Fibroblast of mammary gland (primary cell): Measurements from ENCODE around the gene GNB4.

Source experiments
- DNase-seq: peaks from one replicate; pipeline ENCODE4 v3.0.0-alpha.2; 2010; ENCODE audit warnings: low read depth
- H3K4me3 ChIP-seq: 2 replicates; pipeline ENCODE4 v1.5.1; 2011; ENCODE audit warnings: low read depth, mild to moderate bottlenecking, low read length, moderate library complexity; ENCODE audit not compliant: control insufficient read depth
- CTCF ChIP-seq: conservative IDR thresholded peaks from 2 replicates; pipeline ENCODE4 v1.5.1; 2011; ENCODE audit warnings: low read depth, low read length, inconsistent platforms; ENCODE audit not compliant: control insufficient read depth, insufficient read depth

Gene GNB4

DNA sequence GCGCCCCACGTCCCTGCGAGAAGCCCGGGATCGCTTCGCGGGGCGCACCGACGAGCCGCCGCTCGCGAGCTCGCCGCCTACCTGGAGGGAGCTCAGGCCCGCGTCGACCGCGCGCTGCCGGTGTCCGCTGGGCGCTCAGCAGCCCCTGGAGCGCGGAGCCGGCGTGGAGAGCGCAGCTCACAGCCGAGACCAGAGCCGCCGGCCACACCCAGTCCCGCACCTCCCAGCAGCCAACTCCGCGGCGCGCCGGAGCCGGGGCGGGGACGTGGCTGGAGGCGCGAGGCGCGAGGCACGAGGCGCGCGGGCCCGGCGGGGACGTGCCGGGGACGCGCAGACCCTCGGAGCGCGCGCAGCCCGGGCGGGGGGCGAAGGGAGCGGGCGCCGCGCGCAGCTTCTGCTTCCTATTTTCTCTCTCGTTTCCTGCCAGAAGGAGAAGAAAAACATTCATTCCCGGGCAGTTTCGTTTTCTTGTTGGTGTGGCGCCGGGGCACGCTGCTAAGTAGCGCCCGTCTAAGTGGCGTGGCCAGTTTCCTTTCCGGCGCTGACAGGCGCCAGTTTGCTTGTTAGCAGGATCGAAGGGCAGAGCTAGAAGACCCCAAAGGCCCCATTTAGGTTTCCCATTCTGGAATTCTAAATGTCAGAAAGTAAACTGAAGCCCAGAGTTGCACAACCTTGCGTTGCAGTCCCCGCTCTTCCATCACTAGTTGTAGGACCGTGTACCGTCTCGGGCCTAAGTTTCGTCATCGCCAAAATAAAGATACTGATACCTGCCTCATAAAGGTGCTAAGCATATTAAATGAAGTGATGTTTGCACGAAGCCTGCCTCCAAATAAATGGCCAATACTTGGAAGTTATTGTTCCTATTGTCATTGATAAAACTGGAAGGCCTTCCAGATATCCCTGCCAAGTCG lies at the start of gene GNB4:
Gene GNB4 (minus strand): TSS at position 206 of the 911 bp plus-strand sequence. CDS start 25,270 bp downstream, outside the sequence.
- H3K4me3 ChIP-seq: peak within 1 kb of the TSS; percentile 60
- peak; percentile 76 for DNase-seq
- no peak for TF ChIP-seq CTCF

GRCh38 chr3:179495483-179495882 lies 44.2 kb upstream of the GNB4 start:
- no peak overlapping the region for H3K4me3 ChIP-seq
- DNase-seq: no peak
- TF ChIP-seq CTCF: no peak

- no peak for TF ChIP-seq CTCF
- no peak for DNase-seq
- H3K4me3 ChIP-seq: no peak overlapping the region
Measured at GRCh38 chr3:179493260-179493659, 42.0 kb upstream of the GNB4 start.

DNA sequence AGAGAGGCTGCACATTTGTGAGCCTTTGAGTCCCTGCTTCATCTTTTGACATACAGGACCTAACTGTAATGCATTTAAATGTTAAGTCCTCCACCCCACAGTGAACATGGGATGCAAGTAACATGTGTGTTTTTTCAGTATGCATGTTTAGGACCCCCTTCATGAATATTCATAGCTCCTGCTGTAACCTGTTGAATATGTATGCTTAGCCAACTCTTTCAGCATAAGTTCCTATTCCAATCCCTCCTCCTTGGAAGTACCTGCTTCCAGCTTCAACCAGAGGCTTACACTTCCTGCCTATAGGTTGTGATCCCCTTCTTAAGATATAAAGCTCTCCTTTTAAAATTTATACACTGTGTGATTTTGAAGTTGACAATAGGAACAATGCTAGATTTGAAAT lies 36.9 kb upstream of the GNB4 start:
- DNase-seq: no peak
- TF ChIP-seq CTCF: no peak
- no peak overlapping the region for H3K4me3 ChIP-seq

DNA sequence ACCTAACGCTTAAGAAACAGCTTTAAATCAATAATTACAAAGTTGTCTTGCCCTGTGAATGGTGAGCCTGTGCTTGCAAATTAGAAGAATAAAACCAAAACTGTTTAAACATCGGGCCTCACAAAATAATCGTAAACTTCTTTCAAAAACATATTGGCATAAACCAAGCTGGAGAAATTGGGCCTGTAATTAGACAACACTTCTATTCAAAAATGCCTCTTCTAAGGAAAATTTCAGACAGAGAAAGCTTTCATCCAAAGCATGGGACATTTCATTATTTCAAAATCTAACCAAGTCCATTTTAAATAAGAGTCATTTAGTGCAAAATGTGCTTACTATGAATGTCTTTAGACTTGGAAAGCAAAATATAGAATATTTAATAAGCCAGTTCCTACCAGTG lies 35.5 kb upstream of the GNB4 start:
- no peak for TF ChIP-seq CTCF
- no peak for DNase-seq
- H3K4me3 ChIP-seq: no peak overlapping the region

GRCh38 chr3:179482857-179483256 lies 31.6 kb upstream of the GNB4 start:
- no peak for TF ChIP-seq CTCF
- no peak for DNase-seq
- H3K4me3 ChIP-seq: no peak overlapping the region

GRCh38 chr3:179476215-179476614 lies 24.9 kb upstream of the GNB4 start:
- TF ChIP-seq CTCF: no peak

More at GRCh38 chr3:179476215-179476614, 24.9 kb upstream of the GNB4 start:
- DNase-seq: no peak
- no peak overlapping the region for H3K4me3 ChIP-seq
